C4-2B (cell line): ENCODE results near the gene FKBP8.

ENCODE experiments used
- CTCF ChIP-seq: fragments of 450-650 bp; conservative IDR thresholded peaks from 2 replicates; pipeline ENCODE4 v1.5.1; 2017; ENCODE audit warnings: mild to moderate bottlenecking
- ZFX ChIP-seq: fragments of 450-650 bp; IDR thresholded peaks from 2 replicates; pipeline ENCODE4 v1.6.1; 2017

- TF ChIP-seq CTCF: no peak
- TF ChIP-seq ZFX: no peak
Observed at GRCh38 chr19:18591735-18592385, 48.5 kb upstream of the FKBP8 start.
